IMR-90 (cell line): ENCODE measurements around the gene POLR2J.

Source experiments
- CEBPB ChIP-seq: IDR thresholded peaks from 2 replicates; pipeline ENCODE4 v1.6.1; 2012; ENCODE audit warnings: low read depth, low read length, improper control_type of control experiment
- CHD1 ChIP-seq: IDR thresholded peaks from 2 replicates; pipeline ENCODE4 v1.6.1; 2012; ENCODE audit warnings: low read depth, low read length, improper control_type of control experiment
- MAZ ChIP-seq: IDR thresholded peaks from 2 replicates; pipeline ENCODE4 v1.6.1; 2012; ENCODE audit warnings: low read depth, mild to moderate bottlenecking, low read length, improper control_type of control experiment, moderate library complexity, borderline replicate concordance
- MXI1 ChIP-seq: IDR thresholded peaks from 2 replicates; pipeline ENCODE4 v1.6.1; 2012; ENCODE audit warnings: low read depth, mild to moderate bottlenecking, low read length, moderate library complexity, borderline replicate concordance
- POLR2A ChIP-seq: IDR thresholded peaks from 2 replicates; pipeline ENCODE4 v1.6.1; 2012; ENCODE audit warnings: mild to moderate bottlenecking, low read depth, low read length
- RAD21 ChIP-seq: IDR thresholded peaks from 2 replicates; pipeline ENCODE4 v1.6.1; 2012; ENCODE audit warnings: low read length, improper control_type of control experiment
- RFX5 ChIP-seq: IDR thresholded peaks from 2 replicates; pipeline ENCODE4 v1.8.0; 2012; ENCODE audit warnings: low read depth, mild to moderate bottlenecking, low read length, moderate library complexity
- TF ChIP-seq, protein P1 (sequence below): conservative IDR thresholded peaks from 2 replicates; pipeline ENCODE4 v1.5.1; 2012; ENCODE audit warnings: mild to moderate bottlenecking, low read depth, low read length, improper control_type of control experiment
- TF ChIP-seq, protein P2 (sequence below): fragments of 150-350 bp; IDR thresholded peaks from 2 replicates; pipeline ENCODE4 v1.6.1; 2017; ENCODE audit warnings: mild to moderate bottlenecking, antibody characterized with exemption, low read length, low read depth

DNA sequence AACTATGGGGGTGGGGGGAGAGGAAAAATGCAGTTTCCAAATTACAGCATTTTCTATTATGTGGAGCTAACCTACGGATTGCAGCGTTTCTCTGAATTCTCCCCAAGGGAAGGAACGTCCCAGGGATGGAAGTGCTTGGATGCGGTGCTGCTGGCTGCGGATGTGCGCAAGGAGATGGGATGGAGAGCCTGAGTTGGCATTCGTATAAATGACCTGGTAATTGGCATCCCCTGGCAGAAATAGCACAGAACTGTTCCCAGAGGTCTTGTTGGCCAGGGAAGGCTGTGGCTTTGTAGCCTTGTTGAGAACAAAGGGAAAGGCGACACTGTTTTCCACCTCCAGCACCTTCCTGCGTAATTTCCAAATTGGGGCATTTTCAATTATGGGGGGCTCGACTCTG is 42.6 kb downstream of the POLR2J start:
- no peak for TF ChIP-seq RFX5
- TF ChIP-seq, protein P1, sequence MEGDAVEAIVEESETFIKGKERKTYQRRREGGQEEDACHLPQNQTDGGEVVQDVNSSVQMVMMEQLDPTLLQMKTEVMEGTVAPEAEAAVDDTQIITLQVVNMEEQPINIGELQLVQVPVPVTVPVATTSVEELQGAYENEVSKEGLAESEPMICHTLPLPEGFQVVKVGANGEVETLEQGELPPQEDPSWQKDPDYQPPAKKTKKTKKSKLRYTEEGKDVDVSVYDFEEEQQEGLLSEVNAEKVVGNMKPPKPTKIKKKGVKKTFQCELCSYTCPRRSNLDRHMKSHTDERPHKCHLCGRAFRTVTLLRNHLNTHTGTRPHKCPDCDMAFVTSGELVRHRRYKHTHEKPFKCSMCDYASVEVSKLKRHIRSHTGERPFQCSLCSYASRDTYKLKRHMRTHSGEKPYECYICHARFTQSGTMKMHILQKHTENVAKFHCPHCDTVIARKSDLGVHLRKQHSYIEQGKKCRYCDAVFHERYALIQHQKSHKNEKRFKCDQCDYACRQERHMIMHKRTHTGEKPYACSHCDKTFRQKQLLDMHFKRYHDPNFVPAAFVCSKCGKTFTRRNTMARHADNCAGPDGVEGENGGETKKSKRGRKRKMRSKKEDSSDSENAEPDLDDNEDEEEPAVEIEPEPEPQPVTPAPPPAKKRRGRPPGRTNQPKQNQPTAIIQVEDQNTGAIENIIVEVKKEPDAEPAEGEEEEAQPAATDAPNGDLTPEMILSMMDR = no peak
- TF ChIP-seq POLR2A = no peak
- no peak for TF ChIP-seq CEBPB
- TF ChIP-seq MAZ = no peak
- no peak for TF ChIP-seq MXI1
- TF ChIP-seq RAD21 = no peak
- TF ChIP-seq, protein P2, sequence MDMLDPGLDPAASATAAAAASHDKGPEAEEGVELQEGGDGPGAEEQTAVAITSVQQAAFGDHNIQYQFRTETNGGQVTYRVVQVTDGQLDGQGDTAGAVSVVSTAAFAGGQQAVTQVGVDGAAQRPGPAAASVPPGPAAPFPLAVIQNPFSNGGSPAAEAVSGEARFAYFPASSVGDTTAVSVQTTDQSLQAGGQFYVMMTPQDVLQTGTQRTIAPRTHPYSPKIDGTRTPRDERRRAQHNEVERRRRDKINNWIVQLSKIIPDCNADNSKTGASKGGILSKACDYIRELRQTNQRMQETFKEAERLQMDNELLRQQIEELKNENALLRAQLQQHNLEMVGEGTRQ = no peak
- no peak for TF ChIP-seq CHD1
